Activated T-cell treated with anti-CD3 and anti-CD28 coated beads, Interleukin-2, amount 50 U/mL, for 4 hours (primary cell): Measurements from ENCODE around the gene PREB. TPM values are rescaled to one million over a fixed set of nuclear protein-coding genes. Genes with fewer than 3 reads are reported as not detected.
"Not testable (repeated sequence)": the region's sequence is repeated elsewhere in the genome, so short reads cannot be mapped to it uniquely, and the experiment has no call there.

ENCODE experiments used
- ATAC-seq, 2 donors: fragments of 200-7000 bp; cut with Tn5 transposase; one replicate each; pipeline ENCODE4 v1.10.0; 2021
- DNase-seq: peaks from one replicate; pipeline ENCODE4 v3.0.0-alpha.2; 2020
- H3K27me3 Mint-ChIP-seq: one replicate; pipeline ENCODE4 v1.8.0; 2021; ENCODE audit warnings: low read depth, mixed read lengths
- H3K36me3 Mint-ChIP-seq: one replicate; pipeline ENCODE4 v1.8.0; 2022; ENCODE audit warnings: mixed read lengths; ENCODE audit not compliant: insufficient read depth
- H3K4me1 Mint-ChIP-seq: one replicate; pipeline ENCODE4 v1.8.0; 2021; ENCODE audit warnings: low read depth, mixed read lengths
- H3K4me3 Mint-ChIP-seq: one replicate; pipeline ENCODE4 v1.8.0; 2021; ENCODE audit warnings: mild to moderate bottlenecking, moderate library complexity, mixed read lengths
- H3K9me3 Mint-ChIP-seq: one replicate; pipeline ENCODE4 v1.8.0; 2021; ENCODE audit warnings: mixed read lengths
- total RNA-seq, 3 donors: library from RNA; stranded (reverse); gene quantifications; one replicate each; pipeline ENCODE4 v1.2.1, GENCODE V29; 2021

PREB gene
- total RNA-seq, 3 donors from 2014 or later: 98.0 to 119 (median 106) TPM

DNA sequence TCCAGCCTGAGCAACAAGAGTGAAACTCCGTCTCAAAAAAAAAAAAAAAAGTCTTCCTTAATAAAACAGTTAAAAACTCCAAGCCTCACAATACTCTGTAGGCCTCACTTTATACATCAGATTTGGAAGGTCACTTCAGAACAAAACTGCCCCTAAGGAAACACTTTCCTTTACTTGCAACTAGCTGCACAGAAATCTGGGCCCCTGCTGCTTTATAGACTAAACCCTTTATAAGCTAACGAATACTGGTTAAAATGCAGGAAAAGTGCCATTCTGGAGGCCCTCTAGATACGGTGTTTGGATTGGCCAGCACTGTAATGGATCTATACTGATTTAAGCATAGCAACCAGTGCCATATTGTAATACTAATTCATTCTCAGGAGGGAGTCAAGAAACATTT, 9.3 kb downstream of the PREB start:
- ATAC-seq (no peak), DNase-seq (no peak)
- Mint-ChIP-seq H3K27me3 (peaks cover 6% of the 10 kb centered on the region), H3K9me3 (no peaks in the 10 kb centered on the region), H3K4me3 (no peak overlapping the region), H3K36me3 (peaks cover 5% of the 10 kb centered on the region), H3K4me1 (peaks cover 14% of the 10 kb centered on the region)

DNA sequence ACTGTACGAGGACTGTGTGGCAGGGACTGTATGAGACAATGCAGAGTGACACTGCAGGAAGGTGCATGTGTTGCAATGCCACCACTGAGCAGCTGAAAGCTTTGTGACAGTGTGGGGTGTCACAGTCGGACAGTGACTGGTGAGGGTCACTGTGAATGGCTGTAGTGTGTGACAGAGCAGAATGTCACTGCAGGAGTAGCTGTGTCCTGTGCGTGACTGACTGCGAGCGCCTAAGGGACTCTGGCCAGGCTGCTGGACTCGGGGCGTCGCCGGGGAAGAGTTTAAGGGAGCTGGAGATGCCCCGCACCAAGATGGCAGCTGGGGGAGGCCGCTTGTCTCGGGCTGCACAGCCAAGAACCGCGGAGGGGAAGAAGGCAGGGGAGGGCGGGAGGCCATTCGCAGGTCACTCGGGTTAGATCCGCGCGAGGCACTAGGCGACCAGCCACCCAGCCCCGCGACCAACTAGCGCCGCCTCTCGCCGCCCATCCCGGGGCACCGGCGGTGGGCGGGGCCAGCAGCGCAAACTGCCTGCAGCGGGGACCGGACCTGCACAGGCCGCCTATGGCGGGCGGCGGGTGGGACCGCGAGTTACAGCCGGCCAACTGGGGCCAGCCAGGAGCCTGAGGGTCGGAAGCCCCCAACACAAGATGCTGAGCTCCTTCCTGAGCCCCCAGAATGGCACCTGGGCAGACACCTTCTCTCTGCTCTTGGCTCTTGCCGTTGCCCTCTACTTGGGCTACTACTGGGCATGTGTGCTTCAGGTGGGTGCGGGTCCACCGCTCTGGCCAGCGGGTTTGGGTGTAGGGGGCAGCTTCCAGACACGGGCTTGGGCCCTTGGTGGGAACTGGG, 10.9 kb downstream of the PREB start, which contains the start of gene ABHD1:
Gene ABHD1 (plus strand): TSS at position 514 of the 849 bp plus-strand sequence. CDS start 134 bp downstream, at position 648.
- peak; percentile 87 to 91 for ATAC-seq
- H3K4me1 Mint-ChIP-seq: peaks cover 20% of the 10 kb centered on the region
- H3K9me3 Mint-ChIP-seq: no peaks in the 10 kb centered on the region
- H3K27me3 Mint-ChIP-seq: peaks cover 18% of the 10 kb centered on the region
- peak within 1 kb of the TSS; percentile 85 for H3K4me3 Mint-ChIP-seq
- peak; percentile 49 for DNase-seq
- no peaks in the 10 kb centered on the region for H3K36me3 Mint-ChIP-seq

DNA sequence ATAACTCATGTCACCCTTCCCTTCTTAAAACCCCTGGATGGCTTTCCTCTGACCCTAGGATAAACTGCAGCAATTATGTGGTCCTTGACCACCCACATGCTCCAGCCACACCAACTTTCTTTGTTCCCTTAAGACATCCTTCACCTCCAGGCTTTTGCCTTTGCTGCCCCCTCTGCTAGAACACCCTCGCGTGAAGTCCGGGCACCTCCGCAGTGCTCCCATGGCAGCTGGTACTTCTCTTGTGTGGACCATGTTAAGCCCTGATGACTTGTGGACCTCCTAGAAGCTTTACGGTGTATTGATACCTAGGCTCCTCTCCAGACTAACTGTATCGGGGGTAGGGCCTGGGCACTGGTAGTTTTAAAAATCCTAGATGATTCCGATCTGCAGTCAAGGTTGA, 11.6 kb downstream of the PREB start:
- no peaks in the 10 kb centered on the region for H3K9me3 Mint-ChIP-seq
- no peak for ATAC-seq
- H3K4me1 Mint-ChIP-seq: peaks cover 23% of the 10 kb centered on the region
- no peaks in the 10 kb centered on the region for H3K36me3 Mint-ChIP-seq
- H3K4me3 Mint-ChIP-seq: peak overlapping the region; percentile 85
- peaks cover 25% of the 10 kb centered on the region for H3K27me3 Mint-ChIP-seq
- no peak for DNase-seq

DNA sequence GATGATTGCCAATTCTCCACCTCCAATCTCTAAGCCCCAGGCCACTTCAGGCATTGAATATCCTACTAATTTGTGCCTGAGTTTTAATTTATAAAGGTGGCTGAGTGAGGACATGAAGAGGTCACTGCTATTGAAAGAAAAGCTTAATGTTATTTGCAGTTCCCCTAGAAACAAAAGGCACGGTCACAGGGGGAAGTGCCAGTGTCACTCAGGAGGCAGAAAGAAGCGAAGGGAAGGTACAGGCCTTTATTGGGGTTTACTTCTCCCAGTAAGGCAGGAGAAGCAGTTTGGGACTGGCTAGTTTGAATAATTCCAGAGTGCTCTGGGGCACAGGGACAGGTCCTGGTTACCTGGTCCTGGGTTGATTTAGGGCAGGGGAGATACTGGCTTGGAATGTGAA, 12.5 kb downstream of the PREB start:
- no peaks in the 10 kb centered on the region for H3K36me3 Mint-ChIP-seq
- H3K4me1 Mint-ChIP-seq: peaks cover 23% of the 10 kb centered on the region
- no peak for DNase-seq
- no peaks in the 10 kb centered on the region for H3K9me3 Mint-ChIP-seq
- peaks cover 30% of the 10 kb centered on the region for H3K27me3 Mint-ChIP-seq
- no peak for ATAC-seq
- peak overlapping the region; percentile 85 for H3K4me3 Mint-ChIP-seq

DNA sequence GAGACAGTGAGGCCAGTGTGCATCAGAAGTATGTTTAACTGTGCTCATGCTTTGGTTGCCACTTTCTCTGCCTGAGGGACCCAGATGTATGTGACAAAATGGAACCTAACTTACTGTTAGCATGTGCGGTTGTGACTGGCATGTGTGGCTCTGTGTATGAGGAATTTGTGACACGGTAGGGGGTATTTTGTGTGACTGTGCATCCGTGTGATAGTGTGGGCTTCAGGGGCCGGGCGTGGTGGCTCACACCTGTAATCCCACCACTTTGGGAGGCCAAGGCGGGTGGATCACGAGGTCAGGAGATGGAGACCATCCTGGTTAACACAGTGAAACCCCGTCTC, 15.1 kb downstream of the PREB start:
- ATAC-seq, DNase-seq, H3K36me3 Mint-ChIP-seq, H3K9me3 Mint-ChIP-seq: not testable (repeated sequence)
- Mint-ChIP-seq H3K4me1 (peaks cover 23% of the 10 kb centered on the region), H3K27me3 (peaks cover 32% of the 10 kb centered on the region), H3K4me3 (peak overlapping the region; percentile 77)

DNA sequence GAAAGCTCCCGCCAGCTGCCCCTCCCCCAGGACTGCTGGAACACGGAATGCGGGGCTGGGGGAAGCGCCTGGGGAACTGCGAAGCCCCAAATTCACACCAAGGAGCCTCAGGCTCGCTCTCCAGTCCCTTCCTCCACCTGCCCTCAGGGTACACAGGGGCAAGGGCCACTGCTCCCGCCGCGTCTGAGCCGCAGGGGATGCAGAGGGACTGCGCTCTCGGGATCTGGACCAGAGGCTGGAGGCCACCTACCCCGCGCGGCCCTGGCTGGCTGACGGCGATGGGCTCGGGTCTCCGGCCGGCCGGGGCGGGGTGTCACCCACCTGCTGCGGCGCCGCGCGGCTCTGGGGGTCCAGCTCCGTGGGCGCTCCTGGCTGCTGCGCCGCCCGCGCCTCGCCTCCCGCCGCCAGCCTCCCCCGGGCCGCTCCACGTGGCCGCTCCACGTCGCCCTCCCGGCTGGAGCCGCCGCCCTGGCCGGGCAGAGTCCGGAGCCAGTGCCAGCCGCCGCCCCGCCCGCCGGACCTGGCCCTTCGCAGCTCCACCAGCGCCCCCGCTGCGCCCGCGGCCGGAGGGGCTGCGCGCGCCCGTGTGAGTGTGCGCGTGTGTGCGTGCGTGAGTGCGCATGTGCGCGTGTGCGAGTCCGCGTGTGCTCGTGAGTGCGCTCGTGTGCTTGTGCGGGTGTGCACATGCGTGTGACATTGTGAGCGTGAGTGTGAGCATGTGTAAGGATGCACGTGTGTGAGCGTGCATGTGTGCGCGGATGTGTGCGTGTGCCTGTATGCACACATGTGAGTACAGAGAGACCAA, 15.7 kb downstream of the PREB start, which contains the start of gene CGREF1:
Gene CGREF1 (minus strand): TSS at position 604 of the 805 bp plus-strand sequence. CDS start 14,762 bp downstream, outside the sequence.
- peaks cover 32% of the 10 kb centered on the region for H3K27me3 Mint-ChIP-seq
- H3K9me3 Mint-ChIP-seq: no peaks in the 10 kb centered on the region
- H3K4me1 Mint-ChIP-seq: peaks cover 20% of the 10 kb centered on the region
- ATAC-seq (peak; percentile 32 to 47), DNase-seq (no peak)
- no peaks in the 10 kb centered on the region for H3K36me3 Mint-ChIP-seq
- peak within 1 kb of the TSS; percentile 77 for H3K4me3 Mint-ChIP-seq

DNA sequence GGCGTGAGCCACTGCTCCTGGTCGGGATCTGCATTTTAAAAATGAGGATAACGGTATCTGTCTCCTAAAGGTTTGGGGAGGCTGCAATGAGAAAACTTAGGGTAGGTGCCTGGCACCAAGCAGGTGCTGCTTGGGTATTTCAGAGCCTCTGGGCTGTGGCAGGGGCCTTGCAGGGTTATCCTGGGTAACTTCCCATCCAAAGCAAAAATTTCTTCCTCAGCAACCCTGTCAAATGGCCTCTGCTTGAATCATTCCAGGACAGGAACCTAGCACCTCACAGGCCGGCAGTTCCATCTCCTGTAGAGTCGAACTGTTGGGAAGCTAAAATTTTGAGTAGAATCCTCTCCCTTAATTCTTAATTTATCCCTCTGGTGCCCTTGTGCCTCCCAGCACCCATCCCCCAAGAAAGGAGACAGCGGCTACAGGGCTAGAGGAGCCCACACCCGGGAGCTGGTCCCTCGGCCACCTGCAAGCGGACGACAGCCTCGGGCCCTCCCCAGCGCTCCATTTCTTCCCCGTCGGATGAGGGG, 16.4 kb downstream of the PREB start:
- H3K36me3 Mint-ChIP-seq: no peaks in the 10 kb centered on the region
- DNase-seq (no peak), ATAC-seq (no peak)
- peaks cover 16% of the 10 kb centered on the region for H3K4me1 Mint-ChIP-seq
- H3K27me3 Mint-ChIP-seq: peaks cover 32% of the 10 kb centered on the region
- H3K9me3 Mint-ChIP-seq: no peaks in the 10 kb centered on the region
- H3K4me3 Mint-ChIP-seq: peak overlapping the region; percentile 54

DNA sequence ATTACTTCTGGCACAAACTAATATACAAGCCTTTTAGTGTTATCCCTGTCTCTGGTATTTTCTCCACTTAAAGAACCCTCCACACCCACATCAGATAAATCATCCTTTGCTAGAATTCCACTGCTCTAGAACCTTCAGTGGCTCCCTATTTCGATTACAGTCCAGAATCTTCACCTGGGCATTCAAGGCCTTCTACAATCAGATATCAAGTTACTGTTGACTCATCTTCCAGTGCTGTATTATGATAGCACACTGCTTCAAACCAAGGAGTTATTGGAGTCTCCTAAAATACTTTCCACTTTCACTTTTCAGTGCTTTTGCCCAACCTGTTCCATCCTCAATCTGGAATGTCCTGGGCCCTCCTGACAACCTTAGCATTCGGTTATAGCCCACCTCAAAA, 18.9 kb downstream of the PREB start:
- peaks cover 10% of the 10 kb centered on the region for H3K4me1 Mint-ChIP-seq
- H3K4me3 Mint-ChIP-seq: no peak overlapping the region
- H3K9me3 Mint-ChIP-seq: no peaks in the 10 kb centered on the region
- peaks cover 29% of the 10 kb centered on the region for H3K27me3 Mint-ChIP-seq
- H3K36me3 Mint-ChIP-seq: no peaks in the 10 kb centered on the region
- DNase-seq (no peak), ATAC-seq (no peak)

DNA sequence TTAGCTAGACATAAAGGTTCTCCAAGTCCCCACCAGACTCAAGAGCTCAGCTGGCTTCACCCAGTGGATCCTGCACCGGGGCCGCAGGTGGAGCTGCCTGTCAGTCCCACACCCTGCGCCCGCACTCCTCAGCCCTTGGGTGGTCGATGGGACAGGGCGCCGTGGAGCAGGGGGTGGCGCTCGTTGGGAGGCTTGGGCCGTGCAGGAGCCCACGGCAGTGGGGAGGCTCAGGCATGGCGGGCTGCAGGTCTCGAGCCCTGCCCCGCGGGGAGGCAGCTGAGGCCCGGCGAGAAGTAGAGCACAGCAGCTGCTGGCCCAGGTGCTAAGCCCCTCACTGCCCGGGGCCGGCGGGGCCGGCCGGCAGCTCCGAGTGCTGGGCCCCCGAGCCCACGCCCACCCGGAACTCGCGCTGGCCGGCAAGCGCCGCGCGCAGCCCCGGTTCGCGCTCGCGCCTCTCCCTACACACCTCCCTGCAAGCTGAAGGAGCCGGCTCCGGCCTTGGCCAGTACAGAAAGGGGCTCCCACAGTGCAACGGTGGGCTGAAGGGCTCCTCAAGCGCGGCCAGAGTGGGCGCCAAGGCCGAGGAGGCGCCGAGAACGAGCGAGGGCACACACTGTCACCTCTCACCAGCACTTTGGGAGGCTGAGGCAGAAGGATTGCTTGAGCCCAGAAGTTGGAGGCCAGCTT, 22.9 kb downstream of the PREB start:
- not testable (repeated sequence) for H3K9me3 Mint-ChIP-seq, H3K27me3 Mint-ChIP-seq, DNase-seq, H3K4me1 Mint-ChIP-seq, H3K4me3 Mint-ChIP-seq, H3K36me3 Mint-ChIP-seq, ATAC-seq

DNA sequence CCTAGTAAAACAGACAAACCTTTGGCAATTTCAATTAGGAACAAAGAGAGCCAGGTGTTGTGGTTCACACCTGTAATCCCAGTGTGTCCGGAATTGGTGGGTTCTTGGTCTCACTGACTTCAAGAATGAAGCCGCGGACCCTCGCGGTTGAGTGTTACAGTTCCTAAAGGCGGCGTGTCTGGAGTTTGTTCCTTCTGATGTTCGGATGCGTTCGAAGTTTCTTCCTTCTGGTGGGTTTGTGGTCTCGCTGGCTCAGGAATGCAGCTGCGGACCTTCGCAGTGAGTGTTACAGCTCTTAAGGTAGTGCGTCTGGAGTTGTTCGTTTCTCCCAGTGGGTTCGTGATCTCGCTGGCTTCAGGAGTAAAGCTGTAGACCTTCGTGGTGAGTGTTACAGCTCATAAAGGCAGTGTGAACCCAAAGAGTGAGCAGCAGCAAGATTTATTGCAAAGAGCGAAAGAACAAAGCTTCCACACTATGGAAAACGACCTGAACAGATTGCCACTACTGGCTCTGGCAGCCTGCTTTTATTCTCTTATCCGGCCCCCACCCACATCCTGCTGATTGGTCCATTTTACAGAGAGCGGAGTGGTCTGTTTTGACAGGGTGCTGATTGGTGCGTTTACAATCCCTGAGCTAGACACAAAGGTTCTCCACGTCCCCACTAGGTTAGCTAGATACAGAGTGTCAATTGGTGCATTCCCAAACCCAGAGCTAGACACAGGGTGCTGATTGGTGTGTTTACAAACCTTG, 23.7 kb downstream of the PREB start:
- not testable (repeated sequence) for H3K4me1 Mint-ChIP-seq, DNase-seq, H3K27me3 Mint-ChIP-seq, ATAC-seq, H3K9me3 Mint-ChIP-seq, H3K36me3 Mint-ChIP-seq, H3K4me3 Mint-ChIP-seq

DNA sequence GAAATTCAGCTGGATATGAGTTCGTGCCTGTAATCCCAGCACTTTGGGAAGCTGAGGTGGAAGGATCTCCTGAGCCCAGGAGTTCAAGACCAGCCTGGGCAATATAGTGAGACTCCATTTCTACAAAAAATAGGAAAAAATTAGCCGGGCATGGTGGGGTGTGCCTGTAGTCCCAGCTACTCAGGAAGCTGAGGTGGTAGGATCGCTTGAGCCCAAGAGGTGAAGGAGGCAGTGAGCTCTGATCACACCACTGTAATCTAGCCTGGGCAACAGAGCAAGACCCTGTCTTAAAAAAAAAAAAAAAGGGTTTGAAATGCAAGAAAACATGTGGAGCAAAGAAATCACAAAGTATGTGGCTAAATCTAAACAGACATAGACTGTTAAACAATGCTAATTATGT, 25.4 kb downstream of the PREB start:
- no peaks in the 10 kb centered on the region for H3K9me3 Mint-ChIP-seq
- peaks cover 9% of the 10 kb centered on the region for H3K27me3 Mint-ChIP-seq
- H3K4me1 Mint-ChIP-seq: no peaks in the 10 kb centered on the region
- H3K4me3 Mint-ChIP-seq: no peak overlapping the region
- ATAC-seq: no peak
- DNase-seq: no peak
- no peaks in the 10 kb centered on the region for H3K36me3 Mint-ChIP-seq

DNA sequence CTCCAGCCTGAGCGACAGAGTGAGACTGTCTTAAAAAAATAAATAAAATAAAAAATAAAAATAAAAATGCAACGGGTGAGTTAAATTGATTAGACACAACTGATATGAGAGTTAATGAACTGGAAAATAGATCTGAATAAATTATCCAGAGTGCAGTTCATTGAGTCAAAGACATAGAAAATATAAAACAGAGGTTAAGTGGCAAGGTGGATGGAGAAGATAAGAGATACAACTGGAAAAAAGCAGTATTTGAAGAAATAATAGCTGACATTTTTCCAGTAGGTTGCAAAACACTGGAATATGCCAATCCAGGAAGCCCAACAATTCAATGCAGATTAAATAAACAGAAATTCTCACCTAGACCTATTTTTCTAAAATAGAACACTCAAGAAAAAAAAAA, 26.2 kb downstream of the PREB start:
- no peak overlapping the region for H3K4me3 Mint-ChIP-seq
- H3K27me3 Mint-ChIP-seq: peaks cover 9% of the 10 kb centered on the region
- no peak for DNase-seq
- no peak for ATAC-seq
- no peaks in the 10 kb centered on the region for H3K36me3 Mint-ChIP-seq
- no peaks in the 10 kb centered on the region for H3K9me3 Mint-ChIP-seq
- H3K4me1 Mint-ChIP-seq: no peaks in the 10 kb centered on the region

DNA sequence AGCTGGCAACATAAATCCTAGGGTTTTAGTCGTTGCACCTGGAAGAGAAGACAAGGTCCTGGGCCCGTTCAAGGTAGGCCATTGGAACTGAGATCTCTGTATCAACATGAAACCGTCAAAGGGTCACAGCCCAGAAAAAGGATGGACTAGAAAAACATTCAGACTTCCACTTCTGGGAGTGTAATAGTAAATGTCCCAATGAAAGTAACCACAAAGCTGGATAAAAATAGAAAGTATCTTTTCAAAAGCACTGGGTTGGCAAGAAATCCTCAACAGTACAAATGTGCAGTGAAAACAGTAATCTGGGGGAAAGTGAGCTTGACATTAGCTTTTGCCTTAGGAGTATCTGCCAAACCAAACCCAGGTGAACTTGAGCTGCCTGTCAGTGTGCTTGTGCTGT, 28.5 kb downstream of the PREB start:
- Mint-ChIP-seq H3K9me3 (no peaks in the 10 kb centered on the region), H3K27me3 (peaks cover 9% of the 10 kb centered on the region), H3K4me3 (no peak overlapping the region), H3K36me3 (no peaks in the 10 kb centered on the region), H3K4me1 (no peaks in the 10 kb centered on the region)
- no peak for DNase-seq
- no peak for ATAC-seq
